K562 (cell line): ENCODE data around the gene CDH20. TPM values are rescaled to one million over a fixed set of nuclear protein-coding genes. Genes with fewer than 3 reads are reported as not detected.

ENCODE experiments used
- ATAC-seq: fragments of 200-7000 bp; cut with Tn5 transposase; 3 replicates; pipeline ENCODE4 v1.9.1; 2020; ENCODE audit warnings: moderate library complexity
- BruUV-seq: library from RNA; stranded (reverse); fragments of 400-500 nt; replicated peaks from 2 replicates; lab custom pipeline; 2021; lab: Mats Ljungman, UMichigan
- CTCF ChIA-PET: fragments of 300-600 bp; formaldehyde crosslinking; extraction: SDS; loops from one replicate; lab custom pipeline; 2021; ENCODE audit warnings: low intra/inter-chr PET ratio; lab: Yijun Ruan, JAX
- POLR2A ChIA-PET: fragments of 300-600, 350-650 bp; sonication (Branson Sonifier 250); formaldehyde crosslinking; extraction: SDS; loops from one replicate; lab custom pipeline; 2021; ENCODE audit warnings: antibody characterized with exemption, inconsistent platforms; lab: Yijun Ruan, JAX
- DNase-seq, 4 experiments: peaks; one replicate each; pipeline versions ENCODE4 v3.0.0 to v3.0.0-alpha.2; 2011 to 2018; ENCODE audit warnings: low spot score in 3 of 4, mixed read lengths in 3 of 4; ENCODE audit errors: extremely low read depth in 1 of 4
- FAIRE-seq: peaks from 2 replicates; lab custom pipeline; 2011; peaks lifted over from hg19 to GRCh38; lab: Jason Lieb, UNC
- H2AFZ ChIP-seq: 2 replicates; pipeline ENCODE4 v1.6.0; 2011; ENCODE audit warnings: low read depth, low read length, control low read depth, inconsistent platforms
- H3K27ac ChIP-seq: fragments of 200-600 bp; 3 replicates; pipeline ENCODE4 v1.8.0; 2011; ENCODE audit warnings: low read depth, mild to moderate bottlenecking, control low read depth, inconsistent platforms, low read length, moderate library complexity, mixed read lengths; ENCODE audit errors: extremely low read depth
- H3K27me3 ChIP-seq, 2 experiments: fragments of 300-600 bp in 1 of 2; 2 replicates in 1 of 2; 3 replicates in 1 of 2; pipeline versions ENCODE4 v1.6.0 to v1.8.0; 2011; ENCODE audit warnings: inconsistent platforms in 2 of 2, low read length in 2 of 2, mild to moderate bottlenecking in 1 of 2, mixed read lengths in 1 of 2, moderate library complexity in 1 of 2; ENCODE audit not compliant: control insufficient read depth in 2 of 2, insufficient read depth in 2 of 2
- H3K36me3 ChIP-seq: fragments of 300-600 bp; 3 replicates; pipeline ENCODE4 v1.8.0; 2011; ENCODE audit warnings: mild to moderate bottlenecking, low read length, inconsistent platforms; ENCODE audit not compliant: control insufficient read depth, insufficient read depth
- H3K4me1 ChIP-seq, 2 experiments: fragments of 200-600 bp in 1 of 2; replicated peaks in 1 of 2; 2 replicates in 1 of 2; 3 replicates in 1 of 2; pipeline versions ENCODE4 v1.5.1 to v1.8.0; 2011; ENCODE audit warnings: inconsistent platforms in 2 of 2, low read length in 2 of 2, mild to moderate bottlenecking in 1 of 2, mixed read lengths in 1 of 2, moderate library complexity in 1 of 2; ENCODE audit not compliant: control insufficient read depth in 2 of 2, insufficient read depth in 2 of 2
- H3K4me2 ChIP-seq: 2 replicates; pipeline ENCODE4 v1.6.1; 2011; ENCODE audit warnings: low read length, control low read depth, inconsistent platforms, mixed read lengths; ENCODE audit not compliant: insufficient read depth
- H3K4me3 ChIP-seq: fragments of 200-600 bp; sonication (generic), shearing (Covaris generic); 2 replicates; pipeline ENCODE4 v1.5.1; 2016; ENCODE audit warnings: control low read depth, inconsistent platforms
- H3K79me2 ChIP-seq: fragments of 200-600 bp; 3 replicates; pipeline ENCODE4 v1.8.0; 2011; ENCODE audit warnings: low read length, inconsistent platforms; ENCODE audit not compliant: control insufficient read depth, insufficient read depth
- H3K9ac ChIP-seq, 2 experiments: 2 replicates each; pipeline versions ENCODE4 v1.6.0 to v1.6.1; 2011; ENCODE audit warnings: low read depth in 2 of 2, low read length in 2 of 2, control low read depth in 1 of 2, inconsistent platforms in 1 of 2, mild to moderate bottlenecking in 1 of 2, mixed read lengths in 1 of 2; ENCODE audit not compliant: insufficient read depth in 1 of 2
- H3K9me1 ChIP-seq: one replicate; pipeline ENCODE4 v1.6.0; 2011; ENCODE audit warnings: inconsistent platforms, mild to moderate bottlenecking, low read length, moderate library complexity; ENCODE audit not compliant: control insufficient read depth, insufficient read depth
- H3K9me3 ChIP-seq: replicated peaks from 2 replicates; pipeline ENCODE4 v1.5.1; 2011; ENCODE audit warnings: low read depth, low read length, inconsistent platforms; ENCODE audit not compliant: control insufficient read depth, insufficient read depth
- H4K20me1 ChIP-seq: replicated peaks from 2 replicates; pipeline ENCODE4 v1.6.1; 2011; ENCODE audit warnings: low read length, inconsistent platforms, mixed read lengths; ENCODE audit not compliant: control insufficient read depth, insufficient read depth
- ARID3A ChIP-seq: IDR thresholded peaks from 2 replicates; pipeline ENCODE4 v1.6.1; 2012; ENCODE audit warnings: low read depth, low read length, improper control_type of control experiment, borderline replicate concordance
- E2F1 ChIP-seq: sonication (generic); formaldehyde crosslinking; IDR thresholded peaks from 2 replicates; pipeline ENCODE4 v1.8.1; 2023; ENCODE audit warnings: mild to moderate bottlenecking, missing genetic modification reagents, moderate library complexity
- ETV6 ChIP-seq, 3 experiments: fragments of 150-350 bp in 1 of 3; sonication (generic) in 1 of 3; formaldehyde crosslinking in 1 of 3; IDR thresholded peaks; 2 replicates each; pipeline versions ENCODE4 v1.6.1 to v1.8.0; 2014 to 2022; ENCODE audit warnings: borderline replicate concordance in 2 of 3, low read depth in 2 of 3, antibody characterized with exemption in 1 of 3, low read length in 1 of 3, mild to moderate bottlenecking in 1 of 3, missing genetic modification reagents in 1 of 3
- GATAD2B ChIP-seq: fragments of 450-650 bp; IDR thresholded peaks from 2 replicates; pipeline ENCODE4 v1.6.1; 2017; ENCODE audit warnings: mild to moderate bottlenecking, borderline replicate concordance
- HDAC6 ChIP-seq: IDR thresholded peaks from 2 replicates; pipeline ENCODE4 v1.6.1; 2012; ENCODE audit warnings: low read depth, mild to moderate bottlenecking, control low read depth, inconsistent platforms, low read length, moderate library complexity
- HMGXB4 ChIP-seq: sonication (generic); formaldehyde crosslinking; IDR thresholded peaks from 2 replicates; pipeline ENCODE4 v1.8.1; 2023; ENCODE audit warnings: mild to moderate bottlenecking, missing genetic modification reagents
- JUNB ChIP-seq: fragments of 450-650 bp; formaldehyde crosslinking; conservative IDR thresholded peaks from 2 replicates; pipeline ENCODE4 v1.4.0; 2020; ENCODE audit warnings: mild to moderate bottlenecking
- NFYB ChIP-seq: IDR thresholded peaks from 2 replicates; pipeline ENCODE4 v1.6.1; 2011; ENCODE audit warnings: mild to moderate bottlenecking, moderate library complexity; ENCODE audit not compliant: insufficient read length; ENCODE audit errors: extremely low read depth
- TOE1 ChIP-seq, 2 experiments: fragments of 450-650 bp in 1 of 2; sonication (generic) in 1 of 2; formaldehyde crosslinking in 1 of 2; IDR thresholded peaks; 2 replicates each; pipeline versions ENCODE4 v1.7.1 to v1.8.0; 2016 to 2022; ENCODE audit warnings: borderline replicate concordance in 2 of 2, mild to moderate bottlenecking in 2 of 2, antibody characterized with exemption in 1 of 2, inconsistent platforms in 1 of 2, low read depth in 1 of 2, missing genetic modification reagents in 1 of 2, moderate library complexity in 1 of 2
- ZFP36 ChIP-seq: fragments of 150-350 bp; IDR thresholded peaks from 2 replicates; pipeline ENCODE4 v1.6.1; 2018; ENCODE audit warnings: low read length, low read depth; ENCODE audit not compliant: partially characterized antibody
- ZNF551 ChIP-seq: fragments of 250-450 bp; sonication (Bioruptor Pico); IDR thresholded peaks from 2 replicates; pipeline ENCODE4 v1.5.0; 2021; ENCODE audit warnings: mild to moderate bottlenecking, moderate library complexity
- ZNF583 ChIP-seq: fragments of 250-450 bp; sonication (Bioruptor Pico); IDR thresholded peaks from 2 replicates; pipeline ENCODE4 v1.4.0; 2020
- ZNF639 ChIP-seq, 2 experiments: fragments of 200-800 bp in 1 of 2; sonication (Bioruptor generic) in 1 of 2; sonication (generic) in 1 of 2; formaldehyde crosslinking in 1 of 2; IDR thresholded peaks in 1 of 2; conservative IDR thresholded peaks in 1 of 2; 2 replicates each; pipeline versions ENCODE4 v1.5.0 to v1.6.1; 2016 to 2020; ENCODE audit warnings: missing compliant biosample characterization in 1 of 2, missing genetic modification characterization in 1 of 2, missing genetic modification reagents in 1 of 2
- ZNF695 ChIP-seq: fragments of 450-650 bp; formaldehyde crosslinking; IDR thresholded peaks from 2 replicates; pipeline ENCODE4 v1.4.0; 2020; ENCODE audit warnings: mild to moderate bottlenecking, moderate library complexity
- WGBS: fragments of 100-300 bp; shearing (Covaris generic); methylation state at CpG from one replicate; pipeline ENCODE4 v1.1.6; 2016; ENCODE audit warnings: low coverage, mixed read lengths; ENCODE audit not compliant: insufficient coverage; ENCODE audit errors: missing lambda C conversion rate; 5-methylcytosine and 5-hydroxymethylcytosine counted together
- in situ Hi-C: fragments of 300-500 bp; cut with MboI; formaldehyde crosslinking; loops from 4 replicates; pipeline ENCODE4 v1.15.0; 2018; ENCODE audit warnings: inconsistent platforms, mixed read lengths
- intact Hi-C: fragments of 100-400 bp; cut with micrococcal nuclease; formaldehyde crosslinking; loops from 2 replicates; pipeline ENCODE4 v1.14.2; 2022
- polyA plus RNA-seq, 8 experiments: library from polyadenylated mRNA; depleted of rRNA in 4 of 8; stranded (reverse) in 5 of 8; unstranded in 3 of 8; fragments of >200 nt; fragmentation: Nextera tagmentation in 2 of 8; fragmentation: Illumina TruSeq in 1 of 8; extraction: Ambion mirVana in 2 of 8; extraction: Trizol in 1 of 8; gene quantifications; 2 replicates each; pipeline versions ENCODE4 v1.2.1 to v1.2.3, GENCODE V29; 2011 to 2014; ENCODE audit warnings: inconsistent platforms in 1 of 8, missing spikeins in 1 of 8
- total RNA-seq, 7 experiments: library from RNA; depleted of rRNA in 6 of 7; stranded (reverse); fragments of >200 nt in 6 of 7; fragmentation: Illumina TruSeq in 2 of 7; extraction: Trizol in 2 of 7; gene quantifications; 2 replicates each; pipeline versions ENCODE4 v1.2.1 to v1.2.3, GENCODE V29; 2011 to 2021; ENCODE audit warnings: low replicate concordance in 1 of 7

The CDH20 gene
- total and polyA plus RNA-seq, 9 of the 15 experiments (the other 6 are each of a cell fraction or from before 2014, with no cell fraction given): not detected

- TF ChIP-seq HMGXB4 (CRISPR knock-in tag) (no peak), TOE1 (IDR thresholded peaks at IDR 0.05; ENCODE audit: borderline replicate concordance) (no peak), TOE1 (CRISPR knock-in tag; IDR thresholded peaks at IDR 0.05; ENCODE audit: borderline replicate concordance, low read depth) (no peak), ARID3A (no peak), E2F1 (CRISPR knock-in tag) (no peak), JUNB (CRISPR knock-in tag) (no peak)
Measured at GRCh38 chr18:61471942-61472341, 138.7 kb downstream of the CDH20 start (continued).

GRCh38 chr18:61474341-61474740, 141.1 kb downstream of the CDH20 start:
- FAIRE-seq (no peak), ATAC-seq (no peak), DNase-seq (no peak)
- POLR2A ChIA-PET: no interaction called here
- Histone ChIP-seq H3K4me2 (no peak overlapping the region), H3K9me1 (no peaks in the 10 kb centered on the region), H3K36me3 (no peaks in the 10 kb centered on the region), H3K27me3 (no peaks in the 10 kb centered on the region), H3K79me2 (no peaks in the 10 kb centered on the region), H3K9ac (no peak overlapping the region), H3K27ac (no peak overlapping the region), H3K9me3 (no peaks in the 10 kb centered on the region), H3K4me3 (no peak overlapping the region), H3K4me1 (no peaks in the 10 kb centered on the region), H2AFZ (no peak overlapping the region), H4K20me1 (no peaks in the 10 kb centered on the region)
- WGBS: 0% methylated on average over 5 of the region's 6 CpGs
- CTCF ChIA-PET: no interaction called here
- intact Hi-C loops (no loop called here), in situ Hi-C loops (no loop called here)
- BruUV-seq: no TSS peak
- TF ChIP-seq ZNF639 (CRISPR knock-in tag; conservative IDR thresholded peaks at IDR 0.05 in 1 of 2, IDR thresholded peaks at IDR 0.05 in 1 of 2) (no peak), HDAC6 (no peak), ZNF551 (CRISPR knock-in tag) (no peak), ZNF583 (CRISPR knock-in tag) (no peak), ZNF695 (no peak), ZFP36 (no peak), ETV6 (IDR thresholded peaks at IDR 0.05; ENCODE audit: borderline replicate concordance in 1 of 2, low read depth in 2 of 2, low read length in 1 of 2) (no peak), ETV6 (CRISPR knock-in tag; IDR thresholded peaks at IDR 0.05; ENCODE audit: borderline replicate concordance) (no peak), NFYB (no peak), GATAD2B (no peak)
